Chondrocyte (in vitro differentiated cells): ENCODE results near the gene TRDN. TPM values are rescaled to one million over a fixed set of nuclear protein-coding genes. Genes with fewer than 3 reads are reported as not detected.

Experiments
- DNase-seq: peaks from one replicate; pipeline ENCODE4 v3.0.0; 2021; ENCODE audit warnings: mixed read lengths, low spot score
- H3K27ac Mint-ChIP-seq: one replicate; pipeline ENCODE4 v1.8.0; 2021; ENCODE audit warnings: mild to moderate bottlenecking, moderate library complexity, mixed read lengths; ENCODE audit not compliant: unreplicated experiment
- H3K27me3 Mint-ChIP-seq: 2 replicates; pipeline ENCODE4 v1.8.0; 2021; ENCODE audit warnings: low read depth, mixed read lengths
- H3K36me3 Mint-ChIP-seq: 2 replicates; pipeline ENCODE4 v1.8.0; 2021; ENCODE audit warnings: low read depth, mixed read lengths
- H3K4me1 Mint-ChIP-seq: 2 replicates; pipeline ENCODE4 v1.8.0; 2021; ENCODE audit warnings: low read depth, mild to moderate bottlenecking, mixed read lengths
- H3K4me3 Mint-ChIP-seq: one replicate; pipeline ENCODE4 v1.8.0; 2021; ENCODE audit warnings: mild to moderate bottlenecking, moderate library complexity, mixed read lengths; ENCODE audit not compliant: unreplicated experiment
- H3K9me3 Mint-ChIP-seq: 2 replicates; pipeline ENCODE4 v1.8.0; 2021; ENCODE audit warnings: low read depth, mixed read lengths
- CTCF ChIP-seq: fragments of 200-600 bp; sonication (generic); IDR thresholded peaks from 2 replicates; pipeline ENCODE4 v1.5.0; 2021; ENCODE audit warnings: antibody characterized with exemption, mild to moderate bottlenecking, moderate library complexity
- total RNA-seq: library from RNA; stranded (reverse); gene quantifications from 3 replicates; pipeline ENCODE4 v1.2.1, GENCODE V29; 2021

TRDN gene
- total RNA-seq, 1 donor from 2014 or later = not detected

DNA sequence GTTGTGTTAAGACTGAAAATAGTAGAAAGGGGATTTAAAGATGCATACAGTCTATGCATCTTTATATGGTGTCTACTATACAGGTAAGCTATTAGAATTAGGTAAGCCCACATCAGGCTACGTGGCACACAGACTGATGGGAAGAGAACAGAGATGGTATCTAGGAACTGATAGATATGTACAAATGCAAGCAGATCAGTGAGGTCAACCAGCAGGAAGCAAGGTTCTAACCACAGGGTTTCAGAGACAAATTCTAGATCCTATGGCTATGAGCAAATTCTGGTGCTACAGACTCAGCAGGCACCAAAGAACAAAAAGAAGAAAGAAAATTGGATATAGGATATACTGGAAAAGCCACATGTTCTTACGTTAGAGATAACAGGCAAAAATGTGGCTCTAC lies 110.6 kb downstream of the TRDN start:
- no peak for DNase-seq
- Mint-ChIP-seq H3K27ac (no peak overlapping the region), H3K4me1 (no peaks in the 10 kb centered on the region), H3K27me3 (peaks cover 2% of the 10 kb centered on the region), H3K4me3 (no peak overlapping the region), H3K36me3 (no peaks in the 10 kb centered on the region), H3K9me3 (no peaks in the 10 kb centered on the region)
- TF ChIP-seq CTCF = no peak

- Mint-ChIP-seq H3K27me3 (peaks cover 2% of the 10 kb centered on the region), H3K4me1 (no peaks in the 10 kb centered on the region), H3K27ac (no peak overlapping the region), H3K36me3 (no peaks in the 10 kb centered on the region), H3K9me3 (no peaks in the 10 kb centered on the region), H3K4me3 (no peak overlapping the region)
- no peak for DNase-seq
- TF ChIP-seq CTCF = no peak
Observed at GRCh38 chr6:123524781-123525180, 112.0 kb downstream of the TRDN start.

DNA sequence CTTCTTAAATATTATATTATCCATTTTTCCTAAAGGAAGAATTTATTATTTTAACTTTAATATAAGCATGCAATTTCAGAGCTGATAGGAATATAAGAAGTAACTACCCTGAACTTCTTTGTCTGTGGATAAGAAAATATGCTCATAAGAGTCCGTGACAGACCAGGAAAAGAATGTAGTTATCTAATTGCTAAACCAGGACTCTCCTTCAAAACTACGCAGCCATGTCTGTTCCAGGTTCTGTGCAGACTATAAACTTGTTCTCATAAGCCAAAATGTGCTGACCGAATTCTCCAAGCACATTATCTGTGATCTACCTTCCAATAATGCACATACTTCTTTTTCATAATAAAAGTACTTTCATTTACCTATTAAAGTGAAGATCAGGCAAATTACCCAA lies 116.5 kb downstream of the TRDN start:
- no peaks in the 10 kb centered on the region for H3K36me3 Mint-ChIP-seq
- no peak for TF ChIP-seq CTCF
- H3K4me1 Mint-ChIP-seq = no peaks in the 10 kb centered on the region
- peaks cover 2% of the 10 kb centered on the region for H3K27me3 Mint-ChIP-seq
- H3K27ac Mint-ChIP-seq = no peak overlapping the region
- H3K9me3 Mint-ChIP-seq = peaks cover 3% of the 10 kb centered on the region
- no peak for DNase-seq
- no peak overlapping the region for H3K4me3 Mint-ChIP-seq

- H3K4me3 Mint-ChIP-seq = no peak overlapping the region
- H3K27ac Mint-ChIP-seq = no peak overlapping the region
- H3K9me3 Mint-ChIP-seq = peaks cover 5% of the 10 kb centered on the region
- DNase-seq = no peak
- no peak for TF ChIP-seq CTCF
- no peaks in the 10 kb centered on the region for H3K36me3 Mint-ChIP-seq
- peaks cover 2% of the 10 kb centered on the region for H3K27me3 Mint-ChIP-seq
- H3K4me1 Mint-ChIP-seq = no peaks in the 10 kb centered on the region
Observed at GRCh38 chr6:123519189-123519505, 117.6 kb downstream of the TRDN start.

GRCh38 chr6:123518441-123519188 lies 118.1 kb downstream of the TRDN start:
- no peaks in the 10 kb centered on the region for H3K4me1 Mint-ChIP-seq
- no peak for TF ChIP-seq CTCF
- no peak for DNase-seq
- no peak overlapping the region for H3K27ac Mint-ChIP-seq
- H3K36me3 Mint-ChIP-seq = no peaks in the 10 kb centered on the region
- no peak overlapping the region for H3K4me3 Mint-ChIP-seq
- peaks cover 2% of the 10 kb centered on the region for H3K27me3 Mint-ChIP-seq
- H3K9me3 Mint-ChIP-seq = peaks cover 5% of the 10 kb centered on the region
